Measurements from ENCODE around the gene PES1.
"Not testable (repeated sequence)": the region's sequence is repeated elsewhere in the genome, so short reads cannot be mapped to it uniquely, and the experiment has no call there.

The PES1 gene

DNA sequence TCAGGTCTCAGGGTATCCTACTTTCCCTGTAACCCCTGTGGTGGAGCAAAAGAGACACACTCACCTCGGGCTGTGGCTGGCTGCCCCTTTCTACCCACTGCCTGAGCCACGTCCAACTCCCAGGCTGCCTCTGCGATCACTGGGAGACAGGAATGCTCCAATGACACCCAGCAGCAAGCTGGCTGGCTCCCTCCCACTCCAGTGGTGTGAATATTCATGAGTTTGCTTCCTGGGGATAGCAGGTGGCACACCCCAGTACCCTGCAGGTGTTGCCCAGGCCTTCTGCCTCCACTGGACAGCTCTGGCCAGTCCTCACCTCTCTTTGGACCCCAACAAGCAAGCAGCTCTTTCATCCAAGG is 27.0 kb downstream of the PES1 start:
- in situ Hi-C loops (cut with HindIII; ENCODE audit: low sequenced_read_pairs) = no loop called here
- TF ChIP-seq, protein P1, sequence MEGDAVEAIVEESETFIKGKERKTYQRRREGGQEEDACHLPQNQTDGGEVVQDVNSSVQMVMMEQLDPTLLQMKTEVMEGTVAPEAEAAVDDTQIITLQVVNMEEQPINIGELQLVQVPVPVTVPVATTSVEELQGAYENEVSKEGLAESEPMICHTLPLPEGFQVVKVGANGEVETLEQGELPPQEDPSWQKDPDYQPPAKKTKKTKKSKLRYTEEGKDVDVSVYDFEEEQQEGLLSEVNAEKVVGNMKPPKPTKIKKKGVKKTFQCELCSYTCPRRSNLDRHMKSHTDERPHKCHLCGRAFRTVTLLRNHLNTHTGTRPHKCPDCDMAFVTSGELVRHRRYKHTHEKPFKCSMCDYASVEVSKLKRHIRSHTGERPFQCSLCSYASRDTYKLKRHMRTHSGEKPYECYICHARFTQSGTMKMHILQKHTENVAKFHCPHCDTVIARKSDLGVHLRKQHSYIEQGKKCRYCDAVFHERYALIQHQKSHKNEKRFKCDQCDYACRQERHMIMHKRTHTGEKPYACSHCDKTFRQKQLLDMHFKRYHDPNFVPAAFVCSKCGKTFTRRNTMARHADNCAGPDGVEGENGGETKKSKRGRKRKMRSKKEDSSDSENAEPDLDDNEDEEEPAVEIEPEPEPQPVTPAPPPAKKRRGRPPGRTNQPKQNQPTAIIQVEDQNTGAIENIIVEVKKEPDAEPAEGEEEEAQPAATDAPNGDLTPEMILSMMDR (IDR thresholded peaks at IDR 0.05; ENCODE audit: low read depth, low read length, missing control alignments) = no peak
- DNase-seq (ENCODE audit: low read depth) = no peak
- no peak overlapping the region for H3K4me3 ChIP-seq (ENCODE audit: low read depth, low read length)

DNA sequence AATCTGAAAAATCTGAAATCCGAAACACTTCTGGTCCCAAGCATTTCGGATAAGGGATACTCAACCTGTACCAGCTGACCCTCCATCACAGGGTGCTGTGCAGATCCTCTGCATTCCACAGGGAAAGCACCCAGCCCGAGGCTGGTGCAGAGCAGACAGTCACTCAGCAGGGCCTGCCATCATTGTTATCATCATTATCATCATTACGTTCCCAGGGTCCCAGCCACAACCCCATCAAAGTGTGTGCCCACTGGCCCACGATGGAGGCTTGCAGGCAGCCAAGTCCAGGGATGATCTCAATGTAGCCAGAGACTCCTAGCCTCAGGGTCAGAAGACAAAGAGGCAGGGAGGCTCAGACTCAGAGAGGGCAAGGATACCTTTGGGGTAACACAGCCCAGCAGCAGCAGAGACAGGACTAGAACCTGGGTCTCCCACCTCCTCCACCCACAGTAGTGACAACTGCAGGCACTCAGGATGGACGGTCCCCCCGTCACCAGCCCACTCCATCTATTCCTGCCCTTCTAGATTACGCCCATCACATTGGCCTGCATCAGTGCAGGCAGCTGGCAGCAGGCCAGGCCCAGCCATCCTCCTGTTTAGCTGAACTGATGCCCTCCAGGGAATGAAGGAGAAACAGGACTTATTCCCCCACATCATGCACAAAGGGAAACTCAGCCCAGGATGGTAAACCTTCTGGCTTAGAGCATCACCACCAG is 27.5 kb downstream of the PES1 start:
- in situ Hi-C loops (cut with HindIII; ENCODE audit: low sequenced_read_pairs) = no loop called here
- TF ChIP-seq, protein P1 (IDR thresholded peaks at IDR 0.05; ENCODE audit: low read depth, low read length, missing control alignments) = no peak

DNA sequence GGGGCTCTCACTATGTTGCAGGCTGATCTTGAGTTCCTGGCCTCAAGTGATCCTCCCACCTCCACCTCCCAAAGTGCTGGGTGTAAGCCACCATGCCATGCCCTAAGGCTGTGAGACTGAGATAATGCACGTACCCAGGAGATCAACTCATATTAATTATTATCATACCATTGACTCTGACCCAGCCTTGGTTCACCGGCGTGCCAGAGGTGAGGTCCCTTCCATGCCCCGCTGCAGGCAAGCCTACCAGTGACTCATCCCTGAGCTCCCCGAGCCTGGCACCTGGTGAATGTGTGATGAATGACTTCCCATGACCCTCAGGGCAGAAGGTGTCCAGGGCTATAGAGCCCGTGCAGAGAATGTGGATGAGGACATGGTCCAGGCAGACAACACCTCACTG is 29.3 kb downstream of the PES1 start:
- in situ Hi-C loops (cut with HindIII; ENCODE audit: low sequenced_read_pairs) = no loop called here
- TF ChIP-seq, protein P1 (IDR thresholded peaks at IDR 0.05; ENCODE audit: low read depth, low read length, missing control alignments) = no peak
- no peak overlapping the region for H3K4me3 ChIP-seq (ENCODE audit: low read depth, low read length)
- DNase-seq (ENCODE audit: low read depth) = no peak

More for the DNA sequence above, 27.5 kb downstream of the PES1 start:
- H3K4me3 ChIP-seq (ENCODE audit: low read depth, low read length) = no peak overlapping the region
- no peak for DNase-seq (ENCODE audit: low read depth)

DNA sequence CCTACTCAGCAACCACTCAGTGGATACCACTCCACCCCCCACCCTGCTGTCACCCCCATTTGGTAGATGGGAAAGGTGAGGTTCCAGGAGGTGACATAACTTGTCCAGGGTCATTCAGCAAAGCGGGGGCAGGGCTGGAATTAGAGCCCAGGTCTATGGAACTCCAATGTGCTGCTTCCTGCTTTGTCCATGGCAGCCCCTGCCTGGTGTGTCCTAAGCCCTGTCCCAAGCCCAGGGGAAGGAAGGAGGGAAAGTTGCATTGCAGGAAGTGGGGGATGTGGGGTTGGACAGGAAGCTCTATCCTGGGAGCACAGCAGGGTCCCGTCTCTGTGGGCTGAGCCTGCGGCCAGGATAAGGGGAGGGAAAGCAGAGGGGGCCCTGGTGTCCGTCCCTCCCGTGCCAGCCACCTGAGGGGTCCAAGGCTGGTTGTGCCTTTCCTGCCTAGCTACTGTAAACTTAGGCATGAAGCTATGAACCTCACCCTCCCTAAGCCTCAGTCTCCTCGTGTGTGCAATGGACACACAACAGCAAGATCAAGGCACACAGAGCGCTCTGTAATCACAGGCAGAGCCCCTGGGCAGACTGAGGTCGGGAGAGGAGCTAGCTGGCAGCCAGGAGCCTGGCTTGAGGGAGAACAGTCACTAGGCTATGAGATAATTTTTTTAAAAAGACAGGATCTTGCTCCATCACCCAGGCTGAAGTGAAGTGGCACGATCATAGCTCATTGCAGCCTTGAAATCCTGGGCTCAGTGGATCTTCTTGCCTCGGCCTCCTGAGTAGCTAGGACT is 30.1 kb downstream of the PES1 start:
- H3K4me3 ChIP-seq (ENCODE audit: low read depth, low read length) = no peak overlapping the region
- TF ChIP-seq, protein P1 (IDR thresholded peaks at IDR 0.05; ENCODE audit: low read depth, low read length, missing control alignments) = no peak
- DNase-seq (ENCODE audit: low read depth) = no peak
- in situ Hi-C loops (cut with HindIII; ENCODE audit: low sequenced_read_pairs) = no loop called here

DNA sequence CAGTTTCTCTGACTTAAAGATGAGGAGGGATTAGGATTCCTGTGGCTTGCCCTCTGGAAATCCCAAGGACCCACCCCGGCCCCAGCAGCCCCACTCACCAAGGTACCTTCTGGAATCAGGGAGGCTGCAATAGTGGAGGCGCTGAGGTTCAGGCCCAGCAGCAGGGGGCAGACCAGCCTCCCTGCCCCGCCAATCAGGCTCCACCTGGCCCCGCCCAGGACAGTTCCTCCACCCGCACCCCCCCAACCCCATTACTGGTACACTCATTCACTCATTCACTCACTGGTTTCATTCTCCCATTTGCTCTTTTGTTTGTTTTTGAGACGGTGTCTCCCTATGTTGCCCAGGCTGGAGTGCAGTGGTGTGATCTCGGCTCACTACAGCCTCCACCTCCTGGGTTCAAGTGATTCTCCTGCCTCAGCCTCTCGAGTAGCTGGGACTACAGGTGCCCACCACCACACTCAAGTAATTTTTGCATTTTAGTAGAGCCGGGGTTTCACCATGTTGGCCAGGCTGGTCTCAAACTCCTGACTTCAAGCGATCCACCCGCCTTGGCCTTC is 31.0 kb downstream of the PES1 start:
- in situ Hi-C loops (cut with HindIII; ENCODE audit: low sequenced_read_pairs); H3K4me3 ChIP-seq (ENCODE audit: low read depth, low read length); DNase-seq (ENCODE audit: low read depth): not testable (repeated sequence)

DNA sequence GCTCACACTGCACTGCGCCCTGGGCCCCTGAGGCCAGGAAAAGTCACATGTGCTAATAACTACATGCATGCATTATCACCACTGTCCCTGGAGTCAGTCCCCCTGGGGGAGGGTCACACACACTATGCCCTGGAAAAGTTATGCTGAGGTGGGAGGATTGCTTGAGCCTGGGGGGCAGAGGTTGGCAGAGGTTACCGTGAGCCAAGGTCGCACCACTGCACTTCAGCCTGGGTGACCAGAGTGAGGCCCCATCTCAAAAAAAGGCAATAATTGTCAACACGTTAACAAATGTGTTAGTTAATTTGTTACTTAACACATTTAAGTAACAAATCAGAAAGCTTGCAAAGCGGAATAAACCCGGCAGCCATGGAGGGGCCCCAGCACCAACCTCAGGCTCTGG is 31.8 kb downstream of the PES1 start:
- no peak for DNase-seq (ENCODE audit: low read depth)
- in situ Hi-C loops (cut with HindIII; ENCODE audit: low sequenced_read_pairs) = no loop called here
- TF ChIP-seq, protein P1 (IDR thresholded peaks at IDR 0.05; ENCODE audit: low read depth, low read length, missing control alignments) = no peak
- H3K4me3 ChIP-seq (ENCODE audit: low read depth, low read length) = no peak overlapping the region

DNA sequence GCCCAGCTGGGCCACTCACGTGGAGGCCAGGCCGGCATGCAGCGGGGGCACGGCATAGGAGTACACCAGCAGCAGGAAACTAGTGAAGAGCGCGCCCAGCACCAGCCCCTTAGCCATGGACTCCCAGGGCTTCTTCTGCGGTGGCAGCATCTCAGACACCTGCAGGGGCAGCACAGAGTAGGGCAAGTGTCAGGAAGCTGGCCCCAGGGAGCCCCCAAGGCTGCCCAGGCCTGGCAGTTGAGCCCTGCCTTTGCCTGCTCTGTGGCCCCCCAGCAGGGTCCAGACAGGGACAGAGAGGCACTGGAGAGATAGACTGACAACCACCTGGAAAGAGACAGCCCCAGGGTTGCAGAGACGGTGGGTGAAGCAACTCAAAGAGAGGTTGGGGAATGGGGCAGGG is 34.5 kb downstream of the PES1 start:
- in situ Hi-C loops (cut with HindIII; ENCODE audit: low sequenced_read_pairs) = no loop called here
- no peak for DNase-seq (ENCODE audit: low read depth)
- TF ChIP-seq, protein P1 (IDR thresholded peaks at IDR 0.05; ENCODE audit: low read depth, low read length, missing control alignments) = no peak
- no peak overlapping the region for H3K4me3 ChIP-seq (ENCODE audit: low read depth, low read length)
